ENCODE measurements around the gene TAMALIN.

Gene TAMALIN

DNA sequence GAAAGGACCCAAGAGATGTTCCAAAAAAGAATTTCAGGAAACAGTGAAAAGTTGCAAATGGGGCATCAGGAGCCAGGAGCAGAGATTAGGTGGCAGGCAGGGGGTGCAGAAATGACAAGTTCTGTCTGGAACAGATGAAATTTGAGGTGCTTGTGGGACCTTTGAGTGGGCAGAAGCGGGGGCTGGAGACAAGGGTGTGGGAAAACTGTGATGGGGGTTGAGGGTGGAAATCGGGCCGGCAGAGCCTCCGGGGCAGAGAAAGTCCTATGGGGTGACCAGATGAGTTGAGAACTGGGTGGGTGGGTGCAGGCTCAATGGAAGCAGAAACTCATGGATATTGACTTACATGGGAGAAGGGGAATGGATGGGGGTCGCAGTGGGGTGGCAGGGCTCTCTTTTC, 42.9 kb downstream of the TAMALIN start:
- H3K9me2 ChIP-seq (replicated peaks; ENCODE audit: insufficient read depth, low read length), result no peaks in the 10 kb centered on the region
- H3K27ac ChIP-seq (ENCODE audit: low read depth, low read length), result no peak overlapping the region
- no peaks in the 10 kb centered on the region for H3K79me2 ChIP-seq (ENCODE audit: insufficient read depth, low read length)
- TF ChIP-seq, protein P1, sequence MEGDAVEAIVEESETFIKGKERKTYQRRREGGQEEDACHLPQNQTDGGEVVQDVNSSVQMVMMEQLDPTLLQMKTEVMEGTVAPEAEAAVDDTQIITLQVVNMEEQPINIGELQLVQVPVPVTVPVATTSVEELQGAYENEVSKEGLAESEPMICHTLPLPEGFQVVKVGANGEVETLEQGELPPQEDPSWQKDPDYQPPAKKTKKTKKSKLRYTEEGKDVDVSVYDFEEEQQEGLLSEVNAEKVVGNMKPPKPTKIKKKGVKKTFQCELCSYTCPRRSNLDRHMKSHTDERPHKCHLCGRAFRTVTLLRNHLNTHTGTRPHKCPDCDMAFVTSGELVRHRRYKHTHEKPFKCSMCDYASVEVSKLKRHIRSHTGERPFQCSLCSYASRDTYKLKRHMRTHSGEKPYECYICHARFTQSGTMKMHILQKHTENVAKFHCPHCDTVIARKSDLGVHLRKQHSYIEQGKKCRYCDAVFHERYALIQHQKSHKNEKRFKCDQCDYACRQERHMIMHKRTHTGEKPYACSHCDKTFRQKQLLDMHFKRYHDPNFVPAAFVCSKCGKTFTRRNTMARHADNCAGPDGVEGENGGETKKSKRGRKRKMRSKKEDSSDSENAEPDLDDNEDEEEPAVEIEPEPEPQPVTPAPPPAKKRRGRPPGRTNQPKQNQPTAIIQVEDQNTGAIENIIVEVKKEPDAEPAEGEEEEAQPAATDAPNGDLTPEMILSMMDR (IDR thresholded peaks at IDR 0.05; ENCODE audit: insufficient read depth, low read length, poor library complexity, severe bottlenecking), result no peak
- no peak for TF ChIP-seq EZH2phosphoT487 (conservative IDR thresholded peaks at IDR 0.05; ENCODE audit: low read length)
- H3K9ac ChIP-seq (ENCODE audit: low read length), result no peak overlapping the region
- no peaks in the 10 kb centered on the region for H3F3A ChIP-seq (ENCODE audit: insufficient read depth)
- H3K4me2 ChIP-seq (ENCODE audit: low read depth, low read length, poor library complexity, severe bottlenecking), result no peak overlapping the region
- H3K9me3 ChIP-seq (ENCODE audit: insufficient read depth, low read length), result no peaks in the 10 kb centered on the region
- H3K27me3 ChIP-seq (ENCODE audit: low read length), result no peaks in the 10 kb centered on the region
- no peaks in the 10 kb centered on the region for H4K20me1 ChIP-seq (ENCODE audit: low read depth, low read length)
- H2AFZ ChIP-seq (ENCODE audit: low read depth, low read length, severe bottlenecking), result no peak overlapping the region
- no peaks in the 10 kb centered on the region for H3K36me3 ChIP-seq (ENCODE audit: low read length)
- H3K4me3 ChIP-seq (ENCODE audit: insufficient read depth, low read length, poor library complexity, severe bottlenecking), result no peak overlapping the region

- peak overlapping the region; percentile 54 for H3K4me3 ChIP-seq (ENCODE audit: insufficient read depth, low read length, poor library complexity, severe bottlenecking)
- H2AFZ ChIP-seq (ENCODE audit: low read depth, low read length, severe bottlenecking), result peak overlapping the region; percentile 71
- TF ChIP-seq EZH2phosphoT487 (conservative IDR thresholded peaks at IDR 0.05; ENCODE audit: low read length), result no peak
- TF ChIP-seq, protein P1 (IDR thresholded peaks at IDR 0.05; ENCODE audit: insufficient read depth, low read length, poor library complexity, severe bottlenecking), result no peak
- H3F3A ChIP-seq (ENCODE audit: insufficient read depth), result no peaks in the 10 kb centered on the region
- no peaks in the 10 kb centered on the region for H3K79me2 ChIP-seq (ENCODE audit: insufficient read depth, low read length)
- H3K36me3 ChIP-seq (ENCODE audit: low read length), result no peaks in the 10 kb centered on the region
- H3K9ac ChIP-seq (ENCODE audit: low read length), result peak overlapping the region; percentile 64
- no peaks in the 10 kb centered on the region for H4K20me1 ChIP-seq (ENCODE audit: low read depth, low read length)
- H3K9me3 ChIP-seq (ENCODE audit: insufficient read depth, low read length), result no peaks in the 10 kb centered on the region
- H3K27ac ChIP-seq (ENCODE audit: low read depth, low read length), result no peak overlapping the region
- no peaks in the 10 kb centered on the region for H3K27me3 ChIP-seq (ENCODE audit: low read length)
- no peaks in the 10 kb centered on the region for H3K9me2 ChIP-seq (replicated peaks; ENCODE audit: insufficient read depth, low read length)
- H3K4me2 ChIP-seq (ENCODE audit: low read depth, low read length, poor library complexity, severe bottlenecking), result peak overlapping the region; percentile 56
Observed at GRCh38 chr12:52050116-52050757, 43.5 kb downstream of the TAMALIN start.

GRCh38 chr12:52050758-52051541, 44.2 kb downstream of the TAMALIN start, which contains the start of gene NR4A1:
Gene NR4A1 (plus strand): TSS chr12:52051442. CDS start chr12:52054329, 2,887 bp downstream.
- H3K4me2 ChIP-seq (ENCODE audit: low read depth, low read length, poor library complexity, severe bottlenecking), result peak within 1 kb of the TSS; percentile 56
- no peaks in the 10 kb centered on the region for H3K27me3 ChIP-seq (ENCODE audit: low read length)
- H2AFZ ChIP-seq (ENCODE audit: low read depth, low read length, severe bottlenecking), result peak within 1 kb of the TSS; percentile 71

More at GRCh38 chr12:52050758-52051541, 44.2 kb downstream of the TAMALIN start, which contains the start of gene NR4A1:
- H3F3A ChIP-seq (ENCODE audit: insufficient read depth), result no peaks in the 10 kb centered on the region
- no peaks in the 10 kb centered on the region for H3K9me3 ChIP-seq (ENCODE audit: insufficient read depth, low read length)
- no peaks in the 10 kb centered on the region for H3K36me3 ChIP-seq (ENCODE audit: low read length)
- no peaks in the 10 kb centered on the region for H4K20me1 ChIP-seq (ENCODE audit: low read depth, low read length)
- TF ChIP-seq, protein P1 (IDR thresholded peaks at IDR 0.05; ENCODE audit: insufficient read depth, low read length, poor library complexity, severe bottlenecking), result peak; percentile 24
- TF ChIP-seq EZH2phosphoT487 (conservative IDR thresholded peaks at IDR 0.05; ENCODE audit: low read length), result no peak
- peak within 1 kb of the TSS; percentile 64 for H3K9ac ChIP-seq (ENCODE audit: low read length)
- no peaks in the 10 kb centered on the region for H3K9me2 ChIP-seq (replicated peaks; ENCODE audit: insufficient read depth, low read length)
- H3K27ac ChIP-seq (ENCODE audit: low read depth, low read length), result peak within 1 kb of the TSS; percentile 25
- H3K4me3 ChIP-seq (ENCODE audit: insufficient read depth, low read length, poor library complexity, severe bottlenecking), result peak within 1 kb of the TSS; percentile 54
- H3K79me2 ChIP-seq (ENCODE audit: insufficient read depth, low read length), result no peaks in the 10 kb centered on the region
